ENCODE data around the gene ANKRD12.

ANKRD12 gene

DNA sequence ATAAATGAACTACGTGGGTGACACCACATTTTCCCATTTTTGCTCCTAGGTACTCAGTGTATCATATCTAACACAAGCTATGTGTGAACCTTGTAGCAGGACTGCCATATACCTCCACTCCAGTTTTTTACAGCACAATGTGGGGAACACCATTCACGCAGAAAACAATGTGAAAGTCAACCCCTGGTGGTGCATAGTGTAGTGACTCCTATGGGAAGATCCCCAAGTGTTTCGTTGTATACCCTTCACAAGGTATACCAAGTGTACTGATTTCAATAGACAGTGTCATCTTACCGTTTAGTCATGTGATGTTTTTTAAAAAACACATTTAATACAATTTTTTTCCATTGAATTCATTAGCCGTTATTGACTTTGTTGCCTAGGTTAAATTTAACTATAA is 68.1 kb downstream of the ANKRD12 start:
- TF ChIP-seq, protein P1, sequence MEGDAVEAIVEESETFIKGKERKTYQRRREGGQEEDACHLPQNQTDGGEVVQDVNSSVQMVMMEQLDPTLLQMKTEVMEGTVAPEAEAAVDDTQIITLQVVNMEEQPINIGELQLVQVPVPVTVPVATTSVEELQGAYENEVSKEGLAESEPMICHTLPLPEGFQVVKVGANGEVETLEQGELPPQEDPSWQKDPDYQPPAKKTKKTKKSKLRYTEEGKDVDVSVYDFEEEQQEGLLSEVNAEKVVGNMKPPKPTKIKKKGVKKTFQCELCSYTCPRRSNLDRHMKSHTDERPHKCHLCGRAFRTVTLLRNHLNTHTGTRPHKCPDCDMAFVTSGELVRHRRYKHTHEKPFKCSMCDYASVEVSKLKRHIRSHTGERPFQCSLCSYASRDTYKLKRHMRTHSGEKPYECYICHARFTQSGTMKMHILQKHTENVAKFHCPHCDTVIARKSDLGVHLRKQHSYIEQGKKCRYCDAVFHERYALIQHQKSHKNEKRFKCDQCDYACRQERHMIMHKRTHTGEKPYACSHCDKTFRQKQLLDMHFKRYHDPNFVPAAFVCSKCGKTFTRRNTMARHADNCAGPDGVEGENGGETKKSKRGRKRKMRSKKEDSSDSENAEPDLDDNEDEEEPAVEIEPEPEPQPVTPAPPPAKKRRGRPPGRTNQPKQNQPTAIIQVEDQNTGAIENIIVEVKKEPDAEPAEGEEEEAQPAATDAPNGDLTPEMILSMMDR (IDR thresholded peaks at IDR 0.05) = no peak

DNA sequence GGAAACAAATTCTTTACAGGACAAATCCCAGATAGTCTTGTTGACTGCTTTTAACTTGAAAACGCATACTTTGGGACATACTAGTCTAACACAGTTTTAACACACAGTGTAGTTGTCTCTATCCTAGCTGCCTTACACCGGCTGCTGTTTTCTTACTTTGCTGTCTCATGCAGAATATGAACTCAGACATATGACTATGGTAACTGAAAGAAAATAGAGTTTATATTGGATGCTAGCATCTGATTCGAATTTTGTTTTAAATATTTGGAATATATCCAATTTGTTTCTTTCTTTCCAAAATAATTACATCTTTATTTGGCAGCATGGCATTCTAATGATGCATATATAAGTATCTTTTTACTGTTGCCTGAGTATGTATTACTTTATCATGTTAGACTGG is 69.8 kb downstream of the ANKRD12 start:
- TF ChIP-seq, protein P1 (IDR thresholded peaks at IDR 0.05) = no peak

DNA sequence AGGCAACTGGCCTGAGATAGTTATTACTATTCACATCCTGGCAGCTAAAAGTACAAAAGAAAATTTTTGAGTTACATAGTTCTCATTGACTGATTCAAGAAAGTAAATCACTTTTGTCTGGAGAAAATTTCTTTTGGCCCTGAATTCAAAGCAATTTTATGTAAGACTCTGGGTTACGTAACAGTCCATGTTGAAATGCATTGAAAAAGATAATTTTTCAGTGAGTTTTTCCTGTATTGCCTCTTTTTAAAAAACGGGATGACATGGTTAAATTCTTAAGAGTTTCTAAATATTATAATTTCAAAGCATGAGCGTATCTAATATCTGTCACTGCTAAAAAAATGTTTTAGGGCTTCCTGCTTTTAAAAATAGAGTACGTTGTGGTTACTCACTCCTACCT is 72.7 kb downstream of the ANKRD12 start:
- TF ChIP-seq, protein P1 (IDR thresholded peaks at IDR 0.05) = no peak

DNA sequence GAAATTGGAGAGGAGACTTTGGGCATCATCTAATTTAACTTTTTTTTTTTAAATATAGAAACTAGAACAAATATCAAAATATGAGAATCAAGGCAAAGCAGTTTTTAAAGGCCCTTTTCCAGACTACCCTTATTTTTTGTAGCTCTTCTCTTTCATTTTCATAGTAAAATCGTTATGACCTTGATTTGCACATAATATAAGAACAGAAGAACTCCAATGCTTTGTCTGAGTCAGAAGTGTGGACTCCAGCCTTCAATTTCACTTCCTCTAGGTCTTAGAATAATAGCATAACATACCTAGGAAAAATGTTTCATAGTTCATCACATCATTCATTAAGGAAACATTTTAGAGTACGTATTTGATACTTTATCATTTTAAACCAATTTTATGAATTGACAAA is 74.4 kb downstream of the ANKRD12 start:
- TF ChIP-seq, protein P1 (IDR thresholded peaks at IDR 0.05) = no peak

DNA sequence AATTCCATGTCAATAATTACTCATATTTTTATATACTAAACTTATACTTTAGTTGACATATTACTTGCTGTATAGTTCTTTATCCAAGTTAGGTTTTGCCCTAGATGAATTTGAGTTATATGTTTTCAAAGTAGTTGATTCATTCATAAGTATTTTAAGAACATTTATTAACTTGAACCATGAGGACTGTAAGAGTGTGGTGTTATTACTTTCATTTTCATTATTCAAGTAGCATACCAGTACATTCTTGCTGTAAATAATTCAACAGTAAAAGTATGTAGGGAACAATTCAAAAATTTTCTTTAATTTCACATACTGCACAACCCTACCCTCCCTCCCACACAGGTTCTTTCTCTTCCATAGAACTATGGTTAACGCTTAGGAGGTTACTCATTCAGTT is 75.4 kb downstream of the ANKRD12 start:
- TF ChIP-seq, protein P1 (IDR thresholded peaks at IDR 0.05) = no peak

DNA sequence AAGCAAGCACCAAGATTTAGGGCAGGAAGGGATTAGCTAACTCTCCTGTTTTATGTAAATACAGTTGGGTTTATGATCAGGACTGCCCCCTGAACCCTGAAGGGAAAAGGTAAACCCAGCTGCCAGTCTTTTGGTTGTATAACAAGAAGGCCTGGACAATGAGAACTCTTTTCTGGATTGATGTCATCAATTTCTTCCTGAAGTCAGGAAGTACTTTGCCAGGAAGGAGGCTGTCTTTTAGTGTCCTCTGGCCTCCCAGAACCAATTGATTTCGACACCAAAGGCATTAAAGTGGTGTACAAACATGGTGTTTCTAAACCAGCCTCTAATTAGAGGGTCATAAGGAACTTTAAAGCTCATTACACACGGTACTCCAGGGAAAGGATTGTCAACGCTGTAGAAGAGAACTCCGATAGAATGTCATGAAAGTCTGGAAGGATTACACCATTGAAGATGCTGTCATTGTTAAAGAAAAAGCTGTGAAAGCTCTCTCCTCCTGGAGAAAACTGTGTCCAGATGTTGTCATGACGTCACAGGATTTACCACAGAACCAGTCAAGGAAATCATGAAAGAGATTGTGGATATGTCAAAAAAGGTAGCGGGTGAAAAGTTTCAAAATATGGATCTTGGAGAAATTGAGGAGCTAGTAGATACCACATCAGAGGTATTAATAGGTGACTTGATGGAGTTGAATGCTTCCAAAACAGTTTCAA is 78.8 kb downstream of the ANKRD12 start:
- TF ChIP-seq, protein P1 (IDR thresholded peaks at IDR 0.05) = no peak

DNA sequence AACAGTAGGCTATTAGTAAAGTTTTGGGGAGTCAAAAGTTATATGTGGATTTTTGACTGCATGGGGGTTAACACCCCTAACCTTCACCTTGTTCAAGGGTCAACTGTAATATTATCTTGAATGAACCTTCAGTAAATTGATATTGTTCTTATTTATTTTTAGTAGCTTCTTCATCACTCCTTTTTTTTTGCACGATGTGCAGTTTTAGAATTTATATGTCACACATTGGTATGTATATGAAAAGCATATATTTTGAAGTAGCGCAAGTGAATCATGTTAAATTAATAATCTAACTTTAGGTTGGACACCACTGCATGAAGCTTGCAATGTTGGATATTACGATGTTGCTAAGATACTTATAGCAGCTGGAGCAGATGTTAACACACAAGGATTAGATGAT is 79.9 kb downstream of the ANKRD12 start:
- TF ChIP-seq, protein P1 (IDR thresholded peaks at IDR 0.05) = no peak

All from LNCAP (cell line).